GM23338 (cell line): ENCODE results near the gene SFXN5.

Experiments used
- EZH2 ChIP-seq: fragments of 200-600 bp; sonication (generic); IDR thresholded peaks from one replicate; pipeline ENCODE4 v1.8.0; 2017; ENCODE audit warnings: antibody characterized with exemption, mild to moderate bottlenecking, low read depth; ENCODE audit not compliant: unreplicated experiment
- EZH2phosphoT487 ChIP-seq: fragments of 200-600 bp; sonication (generic); IDR thresholded peaks from one replicate; pipeline ENCODE4 v1.8.1; 2018; ENCODE audit warnings: antibody characterized with exemption; ENCODE audit not compliant: unreplicated experiment
- JUNB ChIP-seq: IDR thresholded peaks from one replicate; pipeline ENCODE4 v1.6.1; 2016; ENCODE audit warnings: antibody characterized with exemption; ENCODE audit not compliant: unreplicated experiment
- POLR2AphosphoS5 ChIP-seq: IDR thresholded peaks from 2 replicates; pipeline ENCODE4 v1.6.1; 2016; ENCODE audit warnings: antibody characterized with exemption, low read depth
- ZNF331 ChIP-seq: fragments of 250-450 bp; sonication (Bioruptor Pico); IDR thresholded peaks from 2 replicates; pipeline ENCODE4 v1.5.0; 2020; ENCODE audit warnings: low read depth, mild to moderate bottlenecking, moderate library complexity
- TF ChIP-seq, protein P1 (sequence below), 2 experiments: fragments of 200-600 bp in 1 of 2; sonication (generic) in 1 of 2; conservative IDR thresholded peaks; 2 replicates each; pipeline versions ENCODE4 v1.5.1 to v1.6.1; 2016 to 2017; ENCODE audit warnings: antibody characterized with exemption in 2 of 2, low read depth in 2 of 2, mild to moderate bottlenecking in 2 of 2, moderate library complexity in 1 of 2
- TF ChIP-seq, protein P2 (sequence below): IDR thresholded peaks from one replicate; pipeline ENCODE4 v1.6.1; 2018; ENCODE audit warnings: antibody characterized with exemption; ENCODE audit not compliant: unreplicated experiment

- TF ChIP-seq, protein P1, sequence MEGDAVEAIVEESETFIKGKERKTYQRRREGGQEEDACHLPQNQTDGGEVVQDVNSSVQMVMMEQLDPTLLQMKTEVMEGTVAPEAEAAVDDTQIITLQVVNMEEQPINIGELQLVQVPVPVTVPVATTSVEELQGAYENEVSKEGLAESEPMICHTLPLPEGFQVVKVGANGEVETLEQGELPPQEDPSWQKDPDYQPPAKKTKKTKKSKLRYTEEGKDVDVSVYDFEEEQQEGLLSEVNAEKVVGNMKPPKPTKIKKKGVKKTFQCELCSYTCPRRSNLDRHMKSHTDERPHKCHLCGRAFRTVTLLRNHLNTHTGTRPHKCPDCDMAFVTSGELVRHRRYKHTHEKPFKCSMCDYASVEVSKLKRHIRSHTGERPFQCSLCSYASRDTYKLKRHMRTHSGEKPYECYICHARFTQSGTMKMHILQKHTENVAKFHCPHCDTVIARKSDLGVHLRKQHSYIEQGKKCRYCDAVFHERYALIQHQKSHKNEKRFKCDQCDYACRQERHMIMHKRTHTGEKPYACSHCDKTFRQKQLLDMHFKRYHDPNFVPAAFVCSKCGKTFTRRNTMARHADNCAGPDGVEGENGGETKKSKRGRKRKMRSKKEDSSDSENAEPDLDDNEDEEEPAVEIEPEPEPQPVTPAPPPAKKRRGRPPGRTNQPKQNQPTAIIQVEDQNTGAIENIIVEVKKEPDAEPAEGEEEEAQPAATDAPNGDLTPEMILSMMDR (conservative IDR thresholded peaks at IDR 0.05; ENCODE audit: low read depth in 2 of 2) = no peak
- TF ChIP-seq, protein P2, sequence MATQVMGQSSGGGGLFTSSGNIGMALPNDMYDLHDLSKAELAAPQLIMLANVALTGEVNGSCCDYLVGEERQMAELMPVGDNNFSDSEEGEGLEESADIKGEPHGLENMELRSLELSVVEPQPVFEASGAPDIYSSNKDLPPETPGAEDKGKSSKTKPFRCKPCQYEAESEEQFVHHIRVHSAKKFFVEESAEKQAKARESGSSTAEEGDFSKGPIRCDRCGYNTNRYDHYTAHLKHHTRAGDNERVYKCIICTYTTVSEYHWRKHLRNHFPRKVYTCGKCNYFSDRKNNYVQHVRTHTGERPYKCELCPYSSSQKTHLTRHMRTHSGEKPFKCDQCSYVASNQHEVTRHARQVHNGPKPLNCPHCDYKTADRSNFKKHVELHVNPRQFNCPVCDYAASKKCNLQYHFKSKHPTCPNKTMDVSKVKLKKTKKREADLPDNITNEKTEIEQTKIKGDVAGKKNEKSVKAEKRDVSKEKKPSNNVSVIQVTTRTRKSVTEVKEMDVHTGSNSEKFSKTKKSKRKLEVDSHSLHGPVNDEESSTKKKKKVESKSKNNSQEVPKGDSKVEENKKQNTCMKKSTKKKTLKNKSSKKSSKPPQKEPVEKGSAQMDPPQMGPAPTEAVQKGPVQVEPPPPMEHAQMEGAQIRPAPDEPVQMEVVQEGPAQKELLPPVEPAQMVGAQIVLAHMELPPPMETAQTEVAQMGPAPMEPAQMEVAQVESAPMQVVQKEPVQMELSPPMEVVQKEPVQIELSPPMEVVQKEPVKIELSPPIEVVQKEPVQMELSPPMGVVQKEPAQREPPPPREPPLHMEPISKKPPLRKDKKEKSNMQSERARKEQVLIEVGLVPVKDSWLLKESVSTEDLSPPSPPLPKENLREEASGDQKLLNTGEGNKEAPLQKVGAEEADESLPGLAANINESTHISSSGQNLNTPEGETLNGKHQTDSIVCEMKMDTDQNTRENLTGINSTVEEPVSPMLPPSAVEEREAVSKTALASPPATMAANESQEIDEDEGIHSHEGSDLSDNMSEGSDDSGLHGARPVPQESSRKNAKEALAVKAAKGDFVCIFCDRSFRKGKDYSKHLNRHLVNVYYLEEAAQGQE = no peak
- no peak for TF ChIP-seq POLR2AphosphoS5
- TF ChIP-seq EZH2 = no peak
- no peak for TF ChIP-seq JUNB
- no peak for TF ChIP-seq ZNF331
- TF ChIP-seq EZH2phosphoT487 = no peak
These were observed 1.5 kb downstream of the SFXN5 start for GRCh38 chr2:73069855-73070642.
